ENCODE results near the gene MVP. TPM values are rescaled to one million over a fixed set of nuclear protein-coding genes. Genes with fewer than 3 reads are reported as not detected.

MVP gene
- total RNA-seq, 1 experiment from 2014 or later: 17.2 TPM

DNA sequence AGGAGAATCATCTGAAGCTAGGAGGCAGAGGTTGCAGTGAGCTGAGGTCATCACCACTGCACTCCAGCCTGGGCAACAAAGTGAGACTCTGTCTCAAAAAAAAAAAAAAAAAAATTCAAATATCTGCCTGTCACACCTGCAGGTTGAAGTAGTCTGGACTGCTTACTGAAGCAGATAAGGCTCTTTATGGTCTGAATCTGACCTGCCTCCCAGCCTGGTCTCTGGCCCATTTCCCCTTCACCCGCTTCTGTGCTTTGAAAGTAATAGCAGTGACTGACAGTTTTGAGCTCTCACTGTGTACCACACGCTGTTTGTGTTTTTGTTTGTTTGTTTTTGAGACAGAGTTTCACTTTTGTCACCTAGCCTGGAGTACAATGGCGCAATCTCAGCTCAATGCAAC is 73.3 kb downstream of the MVP start:
- DNase-seq (ENCODE audit: low spot score): no peak
- in situ Hi-C loops (cut with HindIII; ENCODE audit: low sequenced_read_pairs): no loop called here

DNA sequence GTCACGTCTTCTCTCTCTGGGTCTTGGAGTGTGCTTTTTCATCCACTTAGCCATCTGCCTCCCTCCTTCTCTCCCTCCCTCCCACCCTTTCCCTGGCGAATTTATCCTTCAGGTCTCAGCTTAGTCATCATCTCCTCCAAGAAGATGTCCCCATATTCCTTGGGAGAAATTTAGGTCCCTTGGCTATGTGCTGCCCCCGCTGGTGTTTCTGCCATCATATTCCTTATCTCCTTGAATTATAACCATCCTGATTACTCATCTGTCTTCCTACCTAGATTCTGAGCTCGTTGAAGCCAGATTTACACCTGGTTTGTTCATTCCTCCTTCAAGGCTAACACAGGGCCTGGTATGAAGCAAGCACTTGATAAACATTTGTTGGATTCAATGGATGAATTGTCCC is 74.1 kb downstream of the MVP start:
- in situ Hi-C loops (cut with HindIII; ENCODE audit: low sequenced_read_pairs): no loop called here
- no peak for DNase-seq (ENCODE audit: low spot score)

DNA sequence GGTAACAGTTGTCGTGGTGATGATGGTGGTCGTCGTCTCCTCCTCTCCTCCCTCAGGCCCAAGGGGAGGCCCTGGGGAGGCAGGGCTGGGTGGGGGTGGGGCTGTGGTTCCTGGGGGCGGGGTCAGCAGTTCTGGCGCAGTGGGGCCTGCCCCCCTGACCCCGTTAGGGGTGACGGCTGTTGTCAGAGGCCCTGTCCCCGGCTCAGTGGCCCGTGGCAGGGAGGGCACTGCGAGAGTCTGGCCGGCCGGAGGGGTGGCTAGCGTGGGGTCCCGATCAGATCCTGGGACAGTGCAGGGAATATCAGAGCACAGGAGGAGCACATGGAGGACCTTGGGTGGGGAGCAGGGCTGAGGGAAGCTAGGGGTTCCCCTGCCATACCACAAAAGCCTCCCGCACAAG is 76.6 kb downstream of the MVP start:
- DNase-seq (ENCODE audit: low spot score): no peak

DNA sequence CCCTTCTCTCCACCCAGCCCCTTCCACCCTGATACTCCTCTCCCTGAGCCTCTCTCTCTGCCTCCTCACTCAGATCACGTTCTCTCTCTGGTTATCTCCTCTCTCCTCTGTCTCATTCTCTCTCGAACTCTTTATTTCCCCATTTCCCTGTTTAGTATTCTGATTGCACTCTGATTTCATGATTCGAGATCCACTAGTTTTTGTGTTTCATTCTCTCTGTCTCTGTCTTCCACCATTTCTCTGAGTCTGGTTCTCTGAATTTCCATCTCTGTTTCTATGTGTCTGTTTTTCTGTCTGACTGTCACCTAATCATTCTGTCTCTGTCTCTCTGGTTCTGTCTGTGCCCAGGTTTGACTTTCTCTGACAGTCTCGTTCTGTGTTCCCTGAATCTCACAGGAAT is 77.1 kb downstream of the MVP start:
- in situ Hi-C loops (cut with HindIII; ENCODE audit: low sequenced_read_pairs): no loop called here
- no peak for DNase-seq (ENCODE audit: low spot score)

More for the DNA sequence above, 76.6 kb downstream of the MVP start:
- in situ Hi-C loops (cut with HindIII; ENCODE audit: low sequenced_read_pairs): no loop called here

Other genes starting within 250 kb of the MVP start
- gene SPN, start 157.2 kb upstream of the MVP start, total RNA-seq (2014; rRNA removed; shearing (Covaris generic)): 0.37 TPM in 1 of 2 replicates, not detected in the other
- 96.6 and 105 TPM in 2 replicates for gene QPRT, start 141.3 kb upstream of the MVP start, total RNA-seq (2014; rRNA removed; shearing (Covaris generic))
- not detected in 2 replicates for gene C16orf54, start 74.5 kb upstream of the MVP start, total RNA-seq (2014; rRNA removed; shearing (Covaris generic))
- gene ZG16, start 42.2 kb upstream of the MVP start, total RNA-seq (2014; rRNA removed; shearing (Covaris generic)): not detected in 2 replicates
- gene KIF22, start 29.7 kb upstream of the MVP start, total RNA-seq (2014; rRNA removed; shearing (Covaris generic)): 169 and 171 TPM in 2 replicates
- gene MAZ, start 13.9 kb upstream of the MVP start, total RNA-seq (2014; rRNA removed; shearing (Covaris generic)): 469 and 478 TPM in 2 replicates
- gene PRRT2, start 8.3 kb upstream of the MVP start, total RNA-seq (2014; rRNA removed; shearing (Covaris generic)): 4.7 and 6.2 TPM in 2 replicates
- gene PAGR1, start 4.3 kb upstream of the MVP start, total RNA-seq (2014; rRNA removed; shearing (Covaris generic)): 69.9 and 78.4 TPM in 2 replicates
- 47.7 and 56.2 TPM in 2 replicates for gene CDIPT, start 42.8 kb downstream of the MVP start, total RNA-seq (2014; rRNA removed; shearing (Covaris generic))
- 43.5 and 50.4 TPM in 2 replicates for gene SEZ6L2, start 79.1 kb downstream of the MVP start, total RNA-seq (2014; rRNA removed; shearing (Covaris generic))
- 25.5 and 28.5 TPM in 2 replicates for gene ASPHD1, start 80.0 kb downstream of the MVP start, total RNA-seq (2014; rRNA removed; shearing (Covaris generic))
- 3.2 and 3.9 TPM in 2 replicates for gene KCTD13, start 105.8 kb downstream of the MVP start, total RNA-seq (2014; rRNA removed; shearing (Covaris generic))
- gene TMEM219, start 141.6 kb downstream of the MVP start, total RNA-seq (2014; rRNA removed; shearing (Covaris generic)): 78.5 and 123 TPM in 2 replicates
- 59.3 and 61.8 TPM in 2 replicates for gene TAOK2, start 153.4 kb downstream of the MVP start, total RNA-seq (2014; rRNA removed; shearing (Covaris generic))
- gene HIRIP3, start 175.2 kb downstream of the MVP start, total RNA-seq (2014; rRNA removed; shearing (Covaris generic)): 15.0 and 16.7 TPM in 2 replicates
- 72.4 and 97.0 TPM in 2 replicates for gene INO80E, start 175.8 kb downstream of the MVP start, total RNA-seq (2014; rRNA removed; shearing (Covaris generic))
- not detected in 2 replicates for gene DOC2A, start 190.6 kb downstream of the MVP start, total RNA-seq (2014; rRNA removed; shearing (Covaris generic))
- gene C16orf92, start 202.7 kb downstream of the MVP start, total RNA-seq (2014; rRNA removed; shearing (Covaris generic)): not detected in 2 replicates
- 1.3 TPM in 1 of 2 replicates, not detected in the other for gene TLCD3B, start 210.8 kb downstream of the MVP start, total RNA-seq (2014; rRNA removed; shearing (Covaris generic))
- 432 and 515 TPM in 2 replicates for gene ALDOA, start 245.3 kb downstream of the MVP start, total RNA-seq (2014; rRNA removed; shearing (Covaris generic))